NT2/D1 (cell line): ENCODE results near the gene NPHS2.
A peak's percentile ranks its signal among the peaks of the same experiment; 100 is the strongest.

Experiments
- DNase-seq: peaks from one replicate; pipeline ENCODE4 v3.0.0-alpha.2; 2011; ENCODE audit warnings: low read depth, low spot score
- H3K27me3 ChIP-seq: 2 replicates; pipeline ENCODE4 v1.6.0; 2011; ENCODE audit warnings: mild to moderate bottlenecking; ENCODE audit not compliant: insufficient read length, insufficient read depth
- H3K36me3 ChIP-seq: 2 replicates; pipeline ENCODE4 v1.6.1; 2011; ENCODE audit warnings: mild to moderate bottlenecking, low read length, mixed read lengths; ENCODE audit not compliant: insufficient read depth, insufficient read length
- H3K4me1 ChIP-seq: 2 replicates; pipeline ENCODE4 v1.5.1; 2011; ENCODE audit not compliant: insufficient read depth, insufficient read length
- H3K4me3 ChIP-seq: 2 replicates; pipeline ENCODE4 v1.5.1; 2011; ENCODE audit warnings: low read depth; ENCODE audit not compliant: insufficient read length
- H3K9ac ChIP-seq: 2 replicates; pipeline ENCODE4 v1.6.0; 2011; ENCODE audit warnings: low read depth; ENCODE audit not compliant: insufficient read length
- H3K9me3 ChIP-seq: 2 replicates; pipeline ENCODE4 v1.5.1; 2011; ENCODE audit warnings: mild to moderate bottlenecking, low read length; ENCODE audit not compliant: insufficient read depth
- SUZ12 ChIP-seq: IDR thresholded peaks from 2 replicates; pipeline ENCODE4 v1.6.1; 2011; ENCODE audit not compliant: insufficient read length, insufficient read depth; ENCODE audit errors: extremely low read depth
- YY1 ChIP-seq: IDR thresholded peaks from 2 replicates; pipeline ENCODE4 v1.6.1; 2011; ENCODE audit not compliant: insufficient read length, insufficient read depth
- ZNF274 ChIP-seq: IDR thresholded peaks from 2 replicates; pipeline ENCODE4 v1.6.1; 2011; ENCODE audit warnings: mild to moderate bottlenecking, low read depth, low read length

Gene NPHS2

GRCh38 chr1:179575497-179576314 lies at the start of gene NPHS2:
Gene NPHS2 (minus strand): TSS chr1:179575948. CDS start chr1:179575864, 84 bp downstream.
- TF ChIP-seq ZNF274, result no peak
- TF ChIP-seq SUZ12, result peak; percentile 87
- TF ChIP-seq YY1, result no peak
- peak within 1 kb of the TSS; percentile 50 for H3K4me3 ChIP-seq
- peaks cover 59% of the 10 kb centered on the region for H3K27me3 ChIP-seq
- peak within 1 kb of the TSS; percentile 53 for H3K9ac ChIP-seq
- H3K9me3 ChIP-seq, result no peaks in the 10 kb centered on the region
- DNase-seq, result no peak
- no peaks in the 10 kb centered on the region for H3K36me3 ChIP-seq
- H3K4me1 ChIP-seq, result no peaks in the 10 kb centered on the region

- Histone ChIP-seq H3K9ac (no peak overlapping the region), H3K9me3 (no peaks in the 10 kb centered on the region), H3K36me3 (no peaks in the 10 kb centered on the region), H3K27me3 (no peaks in the 10 kb centered on the region), H3K4me1 (no peaks in the 10 kb centered on the region), H3K4me3 (no peak overlapping the region)
- no peak for DNase-seq
- TF ChIP-seq ZNF274 (no peak), SUZ12 (no peak), YY1 (no peak)
These were observed 36.6 kb upstream of the NPHS2 start for GRCh38 chr1:179612361-179612760.

GRCh38 chr1:179601093-179601492 lies 25.3 kb upstream of the NPHS2 start:
- no peak for DNase-seq
- H3K9me3 ChIP-seq, result peaks cover 11% of the 10 kb centered on the region; the same call in 1 of the 2 replicates
- TF ChIP-seq ZNF274, result no peak

GRCh38 chr1:179599623-179600249 lies 24.0 kb upstream of the NPHS2 start:
- Histone ChIP-seq H3K27me3 (no peaks in the 10 kb centered on the region), H3K4me3 (no peak overlapping the region), H3K9me3 (no peaks in the 10 kb centered on the region), H3K9ac (no peak overlapping the region), H3K4me1 (no peaks in the 10 kb centered on the region), H3K36me3 (no peaks in the 10 kb centered on the region)
- TF ChIP-seq YY1 (no peak), ZNF274 (no peak), SUZ12 (no peak)
- no peak for DNase-seq

More at GRCh38 chr1:179601093-179601492, 25.3 kb upstream of the NPHS2 start:
- Histone ChIP-seq H3K4me3 (no peak overlapping the region), H3K9ac (no peak overlapping the region), H3K36me3 (no peaks in the 10 kb centered on the region), H3K27me3 (no peaks in the 10 kb centered on the region), H3K4me1 (no peaks in the 10 kb centered on the region)

GRCh38 chr1:179598631-179599030 lies 22.9 kb upstream of the NPHS2 start:
- no peak for DNase-seq
- TF ChIP-seq ZNF274, result no peak
- TF ChIP-seq SUZ12, result no peak
- TF ChIP-seq YY1, result no peak
- no peaks in the 10 kb centered on the region for H3K27me3 ChIP-seq
- no peaks in the 10 kb centered on the region for H3K4me1 ChIP-seq
- no peaks in the 10 kb centered on the region for H3K36me3 ChIP-seq
- H3K4me3 ChIP-seq, result no peak overlapping the region
- no peaks in the 10 kb centered on the region for H3K9me3 ChIP-seq
- no peak overlapping the region for H3K9ac ChIP-seq

GRCh38 chr1:179591592-179592580 lies 16.1 kb upstream of the NPHS2 start, which contains the start of gene TDRD5:
Gene TDRD5 (plus strand): TSS chr1:179591832. CDS start chr1:179592616, 784 bp downstream.
- Histone ChIP-seq H3K9ac (no peak within 1 kb of the TSS), H3K4me3 (no peak within 1 kb of the TSS), H3K9me3 (peaks cover 20% of the 10 kb centered on the region; the same call in 1 of the 2 replicates), H3K27me3 (peaks cover 11% of the 10 kb centered on the region), H3K36me3 (no peaks in the 10 kb centered on the region), H3K4me1 (no peaks in the 10 kb centered on the region)
- no peak for DNase-seq
- no peak for TF ChIP-seq YY1
- no peak for TF ChIP-seq SUZ12
